ENCODE data around the gene MEI1.

The MEI1 gene

GRCh38 chr22:41838842-41839618 is 139.7 kb downstream of the MEI1 start:
- DNase-seq (ENCODE audit: low read depth), result no peak
- H3K4me3 ChIP-seq (ENCODE audit: low read length), result no peak overlapping the region
- TF ChIP-seq CTCF (conservative IDR thresholded peaks at IDR 0.05; ENCODE audit: low read length), result no peak

- no peak for TF ChIP-seq CTCF (conservative IDR thresholded peaks at IDR 0.05; ENCODE audit: low read length)
- H3K4me3 ChIP-seq (ENCODE audit: low read length), result no peak overlapping the region
- no peak for DNase-seq (ENCODE audit: low read depth)
Observed at GRCh38 chr22:41840216-41840615, 140.9 kb downstream of the MEI1 start.

- H3K4me3 ChIP-seq (ENCODE audit: low read length), result no peak overlapping the region
- TF ChIP-seq CTCF (conservative IDR thresholded peaks at IDR 0.05; ENCODE audit: low read length), result no peak
- no peak for DNase-seq (ENCODE audit: low read depth)
Observed at GRCh38 chr22:41841085-41841712, 141.9 kb downstream of the MEI1 start.

GRCh38 chr22:41842996-41843970 is 144.0 kb downstream of the MEI1 start:
- no peak for DNase-seq (ENCODE audit: low read depth)
- TF ChIP-seq CTCF (conservative IDR thresholded peaks at IDR 0.05; ENCODE audit: low read length), result no peak
- H3K4me3 ChIP-seq (ENCODE audit: low read length), result no peak overlapping the region

GRCh38 chr22:41844036-41844435 is 144.7 kb downstream of the MEI1 start:
- no peak for DNase-seq (ENCODE audit: low read depth)
- no peak overlapping the region for H3K4me3 ChIP-seq (ENCODE audit: low read length)
- TF ChIP-seq CTCF (conservative IDR thresholded peaks at IDR 0.05; ENCODE audit: low read length), result no peak

GRCh38 chr22:41844513-41844912 is 145.2 kb downstream of the MEI1 start:
- DNase-seq (ENCODE audit: low read depth), result no peak
- TF ChIP-seq CTCF (conservative IDR thresholded peaks at IDR 0.05; ENCODE audit: low read length), result no peak
- no peak overlapping the region for H3K4me3 ChIP-seq (ENCODE audit: low read length)
